Measurements from ENCODE around the gene RPTOR. TPM values are rescaled to one million over a fixed set of nuclear protein-coding genes. Genes with fewer than 3 reads are reported as not detected.

The RPTOR gene
- polyA plus RNA-seq, 1 donor (not counting 4 experiments of a cell fraction or from before 2014, with no cell fraction given), result 4.0 TPM

DNA sequence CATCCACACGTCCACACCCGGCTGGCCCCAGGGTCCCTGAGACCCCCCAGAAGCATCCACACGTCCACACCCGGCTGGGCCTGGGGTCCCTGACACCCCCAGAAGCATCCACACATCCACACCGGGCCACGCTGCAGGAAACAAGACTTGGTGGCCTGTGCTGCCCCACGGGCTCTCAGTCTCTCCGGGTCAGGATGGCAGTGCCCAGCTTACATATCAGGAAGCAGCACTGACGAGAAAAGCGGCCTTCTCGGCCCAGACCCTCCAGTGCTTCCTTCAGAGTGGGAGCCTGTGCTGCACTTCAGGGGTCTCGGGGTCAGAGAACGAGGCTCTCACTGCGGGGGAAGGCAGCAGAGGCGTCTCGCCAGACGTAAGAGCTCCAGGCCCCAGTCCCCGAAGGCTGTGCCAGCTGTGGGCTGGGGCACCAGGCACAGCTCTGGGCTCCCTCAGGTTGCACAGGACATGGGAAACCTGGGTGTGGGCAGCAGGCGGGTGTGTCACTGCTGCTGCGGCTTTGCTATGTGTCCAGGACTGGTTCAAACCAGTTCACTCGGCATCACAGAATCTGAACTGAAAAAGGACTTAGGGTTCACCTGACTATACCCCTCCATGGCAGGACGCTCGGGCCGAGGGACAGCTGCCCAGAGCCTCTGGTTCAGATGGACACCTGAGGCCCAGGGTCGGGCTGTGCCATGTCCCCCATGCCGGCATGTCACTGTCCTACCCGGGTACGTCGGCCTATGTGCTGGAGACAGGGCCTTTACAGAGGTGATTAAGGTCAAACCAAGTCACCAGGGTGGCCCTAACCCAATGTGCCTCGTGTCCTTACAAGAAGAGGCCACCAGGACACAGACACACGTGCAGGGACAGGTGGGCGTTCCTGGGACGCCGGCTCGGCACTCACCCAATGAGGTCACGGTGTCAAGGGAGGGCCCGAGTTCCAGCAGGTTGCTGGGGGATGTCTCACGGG is 406.8 kb downstream of the RPTOR start:
- DNase-seq (ENCODE audit: low read depth, low spot score), result no peak

DNA sequence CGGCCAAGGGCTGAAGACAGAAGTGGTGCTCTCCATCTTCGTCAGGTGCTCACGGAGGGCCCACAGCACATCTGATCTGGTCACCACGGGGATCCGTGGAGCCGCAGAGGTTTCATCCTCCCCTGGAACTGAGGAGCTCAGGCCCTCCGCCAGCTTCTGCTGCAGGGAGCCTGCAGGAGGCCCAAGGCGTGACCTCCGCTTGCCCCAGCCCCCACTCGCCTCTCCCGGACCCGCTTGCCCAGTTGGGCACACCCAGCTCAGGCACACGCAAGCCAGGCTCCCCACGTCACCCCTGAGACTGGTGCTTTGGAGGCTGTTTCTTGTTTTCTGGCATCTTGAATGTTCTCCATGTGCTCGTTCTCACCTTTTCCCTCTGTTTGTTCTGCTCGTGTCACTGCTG is 407.7 kb downstream of the RPTOR start:
- H3K79me2 ChIP-seq (ENCODE audit: control insufficient read depth, insufficient read depth, low read length), result no peaks in the 10 kb centered on the region
- H3K4me3 ChIP-seq (ENCODE audit: control insufficient read depth in 2 of 3, extremely low read depth in 1 of 3, insufficient read depth in 2 of 3, low read depth in 1 of 3, low read length in 3 of 3), result no peak overlapping the region
- no peaks in the 10 kb centered on the region for H3K9me1 ChIP-seq (ENCODE audit: control insufficient read depth, extremely low read depth, insufficient read depth, low read length)
- DNase-seq (ENCODE audit: low read depth, low spot score) (no peak), FAIRE-seq (no peak)
- H3K4me1 ChIP-seq (ENCODE audit: control insufficient read depth, extremely low read depth, insufficient read depth, low read length), result no peaks in the 10 kb centered on the region
- dilution Hi-C loops (cut with MboI; ENCODE audit: extremely low pct_ligation_motif_present, low sequenced_read_pairs), result no loop called here
- H3K27ac ChIP-seq (ENCODE audit: control insufficient read depth, insufficient read depth, low read length), result no peak overlapping the region
- no peak overlapping the region for H2AFZ ChIP-seq (ENCODE audit: control insufficient read depth, low read length)
- no peak for TF ChIP-seq CTCF (optimal IDR thresholded peaks at IDR 0.05 in 1 of 3, IDR thresholded peaks at IDR 0.05 in 1 of 3, conservative IDR thresholded peaks at IDR 0.05 in 1 of 3; ENCODE audit: extremely low read depth in 1 of 3, insufficient read depth in 2 of 3, low read length in 3 of 3)
- TF ChIP-seq EZH2 (IDR thresholded peaks at IDR 0.05; ENCODE audit: low read length), result no peak
- H3K36me3 ChIP-seq (ENCODE audit: control insufficient read depth in 2 of 2, extremely low read depth in 1 of 2, insufficient read depth in 2 of 2, low read length in 2 of 2), result peaks cover 1 to 7% of the 10 kb centered on the region in 2 experiments
- H4K20me1 ChIP-seq (ENCODE audit: control insufficient read depth, extremely low read depth, insufficient read depth, low read length), result no peaks in the 10 kb centered on the region
- H3K9ac ChIP-seq (ENCODE audit: control insufficient read depth, extremely low read depth, insufficient read depth, low read length), result no peak overlapping the region
- H3K9me3 ChIP-seq (ENCODE audit: control insufficient read depth, low read depth, low read length), result no peaks in the 10 kb centered on the region
- no peak overlapping the region for H3K4me2 ChIP-seq (ENCODE audit: control insufficient read depth, extremely low read depth, insufficient read depth, low read depth, low read length)
- no peaks in the 10 kb centered on the region for H3K27me3 ChIP-seq (ENCODE audit: control insufficient read depth, extremely low read depth, insufficient read depth, low read length)

More for the DNA sequence above, 406.8 kb downstream of the RPTOR start:
- Histone ChIP-seq H3K9me1 (ENCODE audit: control insufficient read depth, extremely low read depth, insufficient read depth, low read length) (no peaks in the 10 kb centered on the region), H3K27me3 (ENCODE audit: control insufficient read depth, extremely low read depth, insufficient read depth, low read length) (no peaks in the 10 kb centered on the region), H3K9me3 (ENCODE audit: control insufficient read depth, low read depth, low read length) (no peaks in the 10 kb centered on the region), H4K20me1 (ENCODE audit: control insufficient read depth, extremely low read depth, insufficient read depth, low read length) (no peaks in the 10 kb centered on the region), H3K4me2 (ENCODE audit: control insufficient read depth, extremely low read depth, insufficient read depth, low read depth, low read length) (no peak overlapping the region), H2AFZ (ENCODE audit: control insufficient read depth, low read length) (no peak overlapping the region), H3K36me3 (ENCODE audit: control insufficient read depth in 2 of 2, extremely low read depth in 1 of 2, insufficient read depth in 2 of 2, low read length in 2 of 2) (peaks cover 1 to 11% of the 10 kb centered on the region in 2 experiments), H3K4me3 (ENCODE audit: control insufficient read depth in 2 of 3, extremely low read depth in 1 of 3, insufficient read depth in 2 of 3, low read depth in 1 of 3, low read length in 3 of 3) (no peak overlapping the region), H3K9ac (ENCODE audit: control insufficient read depth, extremely low read depth, insufficient read depth, low read length) (no peak overlapping the region), H3K79me2 (ENCODE audit: control insufficient read depth, insufficient read depth, low read length) (no peaks in the 10 kb centered on the region), H3K4me1 (ENCODE audit: control insufficient read depth, extremely low read depth, insufficient read depth, low read length) (no peaks in the 10 kb centered on the region), H3K27ac (ENCODE audit: control insufficient read depth, insufficient read depth, low read length) (no peak overlapping the region)
- dilution Hi-C loops (cut with MboI; ENCODE audit: extremely low pct_ligation_motif_present, low sequenced_read_pairs), result no loop called here
- no peak for TF ChIP-seq CTCF (optimal IDR thresholded peaks at IDR 0.05 in 1 of 3, IDR thresholded peaks at IDR 0.05 in 1 of 3, conservative IDR thresholded peaks at IDR 0.05 in 1 of 3; ENCODE audit: extremely low read depth in 1 of 3, insufficient read depth in 2 of 3, low read length in 3 of 3)
- no peak for TF ChIP-seq EZH2 (IDR thresholded peaks at IDR 0.05; ENCODE audit: low read length)
- FAIRE-seq, result no peak

Measured in keratinocyte (primary cell).